Fibroblast of pulmonary artery (primary cell): ENCODE results near the gene AKT1S1.

Source experiments
- DNase-seq: peaks from one replicate; pipeline ENCODE4 v3.0.0-alpha.2; 2010; ENCODE audit warnings: low read depth
- H3K4me3 ChIP-seq: replicated peaks from 2 replicates; pipeline ENCODE4 v1.5.1; 2011; ENCODE audit warnings: low read depth, mild to moderate bottlenecking, control low read depth, low read length, moderate library complexity
- CTCF ChIP-seq: IDR thresholded peaks from 2 replicates; pipeline ENCODE4 v1.5.1; 2011; ENCODE audit warnings: mild to moderate bottlenecking, control low read depth, low read length, inconsistent platforms; ENCODE audit errors: missing control alignments

AKT1S1 gene

GRCh38 chr19:49843265-49843664 lies 33.9 kb downstream of the AKT1S1 start:
- no peak overlapping the region for H3K4me3 ChIP-seq
- no peak for DNase-seq
- no peak for TF ChIP-seq CTCF

- no peak for DNase-seq
- H3K4me3 ChIP-seq = no peak overlapping the region
- no peak for TF ChIP-seq CTCF
These were observed 36.4 kb downstream of the AKT1S1 start for GRCh38 chr19:49840736-49841249.

DNA sequence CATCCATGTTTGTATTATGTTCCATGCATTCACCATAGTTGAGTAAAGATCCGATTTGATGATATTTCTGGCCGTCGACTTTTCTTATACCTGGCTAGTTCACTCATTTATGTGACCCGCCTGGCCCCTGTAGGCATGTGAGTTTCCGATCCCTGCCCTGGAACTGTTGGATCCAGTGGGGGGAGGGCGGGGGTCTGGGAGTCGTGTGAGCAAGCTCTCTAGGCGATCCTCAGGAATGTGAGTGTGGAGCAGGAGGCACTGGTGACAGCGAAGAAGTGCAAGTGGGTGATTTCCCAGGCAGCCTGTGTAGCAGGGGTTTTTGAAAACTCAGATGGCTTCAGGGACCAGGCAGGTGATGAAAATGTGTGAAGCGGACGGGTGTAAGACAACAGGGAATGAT lies 36.8 kb downstream of the AKT1S1 start:
- no peak overlapping the region for H3K4me3 ChIP-seq
- DNase-seq = no peak
- no peak for TF ChIP-seq CTCF

DNA sequence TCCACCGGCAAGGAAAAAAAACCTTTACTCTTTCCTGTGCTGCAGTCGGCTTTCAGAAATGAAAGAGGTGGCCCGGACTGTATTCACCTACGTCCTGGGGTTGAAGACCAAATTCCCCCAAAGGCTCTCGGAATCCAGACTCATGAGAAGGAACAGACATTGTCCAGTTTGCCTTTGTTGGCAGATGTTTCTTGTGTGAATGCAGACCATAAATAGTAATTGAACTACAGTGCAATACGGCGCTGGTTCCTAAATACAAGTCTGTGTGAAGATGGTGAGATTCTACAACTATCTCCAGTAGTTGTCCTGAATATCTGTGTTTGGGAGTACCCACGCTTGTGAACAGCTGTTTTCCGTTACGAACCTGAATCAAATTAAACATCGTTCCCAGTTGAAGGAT lies 37.4 kb downstream of the AKT1S1 start:
- no peak overlapping the region for H3K4me3 ChIP-seq
- no peak for DNase-seq
- TF ChIP-seq CTCF = no peak

- no peak for TF ChIP-seq CTCF
- H3K4me3 ChIP-seq = no peak overlapping the region
- no peak for DNase-seq
These were observed 38.1 kb downstream of the AKT1S1 start for GRCh38 chr19:49838885-49839588.

GRCh38 chr19:49837425-49837824 lies 39.7 kb downstream of the AKT1S1 start:
- no peak for DNase-seq
- H3K4me3 ChIP-seq = no peak overlapping the region
- no peak for TF ChIP-seq CTCF

DNA sequence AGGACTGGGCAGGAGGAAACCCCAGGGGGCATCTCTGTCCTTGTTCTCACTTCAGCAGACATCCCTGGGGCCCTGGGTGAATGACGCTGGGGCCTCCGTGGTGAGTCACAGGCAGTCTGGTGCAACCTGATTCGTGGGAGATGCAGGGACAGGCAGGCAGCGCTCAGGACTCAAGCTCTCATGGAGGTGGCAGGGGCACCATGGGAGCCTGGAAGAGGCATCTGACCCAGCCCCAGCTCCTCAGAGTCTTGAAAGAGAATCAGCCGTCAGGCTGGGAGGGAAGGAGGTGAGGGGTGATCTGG lies 40.2 kb downstream of the AKT1S1 start:
- TF ChIP-seq CTCF = no peak
- H3K4me3 ChIP-seq = no peak overlapping the region
- no peak for DNase-seq
